ENCODE results near the gene ASPA. TPM values are rescaled to one million over a fixed set of nuclear protein-coding genes. Genes with fewer than 3 reads are reported as not detected.
A peak's percentile ranks its signal among the peaks of the same experiment; 100 is the strongest.

The ASPA gene
- total and polyA plus RNA-seq, 2 of the 13 experiments (the other 11 are each of a cell fraction or from before 2014, with no cell fraction given) = not detected

DNA sequence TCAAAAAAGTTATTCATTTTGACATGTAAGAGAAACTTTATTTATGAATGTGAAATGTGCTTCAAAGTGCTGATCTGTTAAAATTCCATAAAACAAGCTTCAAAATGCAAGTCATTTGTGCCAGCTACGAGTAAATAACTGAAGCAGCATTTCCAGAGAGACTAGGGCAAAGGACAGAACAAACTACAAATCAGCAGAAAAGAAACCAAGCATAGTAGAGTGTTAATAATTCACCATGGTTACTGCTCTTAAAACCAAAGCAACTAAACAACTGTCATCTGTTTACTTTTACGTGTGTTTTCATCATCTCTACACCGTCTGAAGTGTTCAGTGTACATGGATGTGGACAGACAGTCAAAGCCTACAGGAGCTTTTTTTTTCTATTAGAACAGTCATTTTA is 1.6 kb upstream of the ASPA start (continued):
- TF ChIP-seq, protein P1, sequence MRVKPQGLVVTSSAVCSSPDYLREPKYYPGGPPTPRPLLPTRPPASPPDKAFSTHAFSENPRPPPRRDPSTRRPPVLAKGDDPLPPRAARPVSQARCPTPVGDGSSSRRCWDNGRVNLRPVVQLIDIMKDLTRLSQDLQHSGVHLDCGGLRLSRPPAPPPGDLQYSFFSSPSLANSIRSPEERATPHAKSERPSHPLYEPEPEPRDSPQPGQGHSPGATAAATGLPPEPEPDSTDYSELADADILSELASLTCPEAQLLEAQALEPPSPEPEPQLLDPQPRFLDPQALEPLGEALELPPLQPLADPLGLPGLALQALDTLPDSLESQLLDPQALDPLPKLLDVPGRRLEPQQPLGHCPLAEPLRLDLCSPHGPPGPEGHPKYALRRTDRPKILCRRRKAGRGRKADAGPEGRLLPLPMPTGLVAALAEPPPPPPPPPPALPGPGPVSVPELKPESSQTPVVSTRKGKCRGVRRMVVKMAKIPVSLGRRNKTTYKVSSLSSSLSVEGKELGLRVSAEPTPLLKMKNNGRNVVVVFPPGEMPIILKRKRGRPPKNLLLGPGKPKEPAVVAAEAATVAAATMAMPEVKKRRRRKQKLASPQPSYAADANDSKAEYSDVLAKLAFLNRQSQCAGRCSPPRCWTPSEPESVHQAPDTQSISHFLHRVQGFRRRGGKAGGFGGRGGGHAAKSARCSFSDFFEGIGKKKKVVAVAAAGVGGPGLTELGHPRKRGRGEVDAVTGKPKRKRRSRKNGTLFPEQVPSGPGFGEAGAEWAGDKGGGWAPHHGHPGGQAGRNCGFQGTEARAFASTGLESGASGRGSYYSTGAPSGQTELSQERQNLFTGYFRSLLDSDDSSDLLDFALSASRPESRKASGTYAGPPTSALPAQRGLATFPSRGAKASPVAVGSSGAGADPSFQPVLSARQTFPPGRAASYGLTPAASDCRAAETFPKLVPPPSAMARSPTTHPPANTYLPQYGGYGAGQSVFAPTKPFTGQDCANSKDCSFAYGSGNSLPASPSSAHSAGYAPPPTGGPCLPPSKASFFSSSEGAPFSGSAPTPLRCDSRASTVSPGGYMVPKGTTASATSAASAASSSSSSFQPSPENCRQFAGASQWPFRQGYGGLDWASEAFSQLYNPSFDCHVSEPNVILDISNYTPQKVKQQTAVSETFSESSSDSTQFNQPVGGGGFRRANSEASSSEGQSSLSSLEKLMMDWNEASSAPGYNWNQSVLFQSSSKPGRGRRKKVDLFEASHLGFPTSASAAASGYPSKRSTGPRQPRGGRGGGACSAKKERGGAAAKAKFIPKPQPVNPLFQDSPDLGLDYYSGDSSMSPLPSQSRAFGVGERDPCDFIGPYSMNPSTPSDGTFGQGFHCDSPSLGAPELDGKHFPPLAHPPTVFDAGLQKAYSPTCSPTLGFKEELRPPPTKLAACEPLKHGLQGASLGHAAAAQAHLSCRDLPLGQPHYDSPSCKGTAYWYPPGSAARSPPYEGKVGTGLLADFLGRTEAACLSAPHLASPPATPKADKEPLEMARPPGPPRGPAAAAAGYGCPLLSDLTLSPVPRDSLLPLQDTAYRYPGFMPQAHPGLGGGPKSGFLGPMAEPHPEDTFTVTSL (CRISPR knock-in tag; IDR thresholded peaks at IDR 0.05; ENCODE audit: borderline replicate concordance) = peak; percentile 23; the same call in 1 of the 2 replicates
- no peak for TF ChIP-seq CCAR2 (optimal IDR thresholded peaks at IDR 0.05; ENCODE audit: low read depth, low read length)
- peak; percentile 87 for TF ChIP-seq PAXIP1 (CRISPR knock-in tag; conservative IDR thresholded peaks at IDR 0.05)
- TF ChIP-seq SMARCC2 (IDR thresholded peaks at IDR 0.05) = no peak
- no peak for TF ChIP-seq ZNF326 (CRISPR knock-in tag; IDR thresholded peaks at IDR 0.05; ENCODE audit: borderline replicate concordance)
- no peak for TF ChIP-seq ZNF761 (CRISPR knock-in tag; conservative IDR thresholded peaks at IDR 0.05)
- peak; percentile 19; the same call in 1 of the 2 replicates for TF ChIP-seq HNF4G (IDR thresholded peaks at IDR 0.05; ENCODE audit: borderline replicate concordance, low read depth, low read length)
- no peak for TF ChIP-seq HNF4G (CRISPR knock-in tag; IDR thresholded peaks at IDR 0.05; ENCODE audit: borderline replicate concordance, low read depth)
- peak in 1 of 2 experiments; percentile 62; a peak in 1 of 4 replicates for TF ChIP-seq EP300 (IDR thresholded peaks at IDR 0.05; ENCODE audit: low read depth in 2 of 2, low read length in 2 of 2)
- TF ChIP-seq EP300 (CRISPR knock-in tag; IDR thresholded peaks at IDR 0.05; ENCODE audit: borderline replicate concordance) = no peak
- no peak for TF ChIP-seq SPEN (CRISPR knock-in tag; IDR thresholded peaks at IDR 0.05; ENCODE audit: low read depth)
- TF ChIP-seq ZFP36 (IDR thresholded peaks at IDR 0.05; ENCODE audit: borderline replicate concordance, low read depth, low read length, partially characterized antibody) = no peak
- TF ChIP-seq PPARG (CRISPR knock-in tag; conservative IDR thresholded peaks at IDR 0.05) = peak; percentile 96
- no peak for TF ChIP-seq POLR2AphosphoS2 (IDR thresholded peaks at IDR 0.05; ENCODE audit: low read depth, low read length)
- no peak for TF ChIP-seq PLSCR1 (CRISPR knock-in tag; IDR thresholded peaks at IDR 0.05; ENCODE audit: borderline replicate concordance)
- TF ChIP-seq ATAD3A (CRISPR knock-in tag; IDR thresholded peaks at IDR 0.05) = no peak
- TF ChIP-seq SMAD9 (CRISPR knock-in tag; IDR thresholded peaks at IDR 0.05) = no peak
- TF ChIP-seq GMEB2 (CRISPR knock-in tag; IDR thresholded peaks at IDR 0.05; ENCODE audit: low read depth) = no peak
